GM19099 (cell line): ENCODE results near the gene TENM3.

Experiments
- POLR2A ChIP-seq: IDR thresholded peaks from 3 replicates; pipeline ENCODE4 v1.6.1; 2011; ENCODE audit warnings: low read depth; ENCODE audit not compliant: insufficient read length; ENCODE audit errors: extremely low read depth

TENM3 gene

GRCh38 chr4:182560358-182560757 lies 317.2 kb downstream of the TENM3 start:
- no peak for TF ChIP-seq POLR2A

GRCh38 chr4:182562350-182562749 lies 319.1 kb downstream of the TENM3 start:
- no peak for TF ChIP-seq POLR2A

GRCh38 chr4:182564724-182565369 lies 321.6 kb downstream of the TENM3 start:
- TF ChIP-seq POLR2A = no peak

GRCh38 chr4:182567119-182567518 lies 323.9 kb downstream of the TENM3 start:
- TF ChIP-seq POLR2A = no peak

GRCh38 chr4:182569561-182569960 lies 326.4 kb downstream of the TENM3 start:
- TF ChIP-seq POLR2A = no peak

GRCh38 chr4:182574706-182575105 lies 331.5 kb downstream of the TENM3 start:
- TF ChIP-seq POLR2A = no peak

- TF ChIP-seq POLR2A = no peak
Measured at GRCh38 chr4:182575225-182575624, 332.0 kb downstream of the TENM3 start.

- no peak for TF ChIP-seq POLR2A
Measured at GRCh38 chr4:182576601-182577289, 333.5 kb downstream of the TENM3 start.

GRCh38 chr4:182577411-182577810 lies 334.2 kb downstream of the TENM3 start:
- no peak for TF ChIP-seq POLR2A

- no peak for TF ChIP-seq POLR2A
Measured at GRCh38 chr4:182578402-182578801, 335.2 kb downstream of the TENM3 start.

GRCh38 chr4:182582245-182582644 lies 339.0 kb downstream of the TENM3 start:
- TF ChIP-seq POLR2A = no peak

- TF ChIP-seq POLR2A = no peak
Measured at GRCh38 chr4:182583703-182584415, 340.7 kb downstream of the TENM3 start.

GRCh38 chr4:182585321-182585720 lies 342.1 kb downstream of the TENM3 start:
- TF ChIP-seq POLR2A = no peak

GRCh38 chr4:182589100-182589499 lies 345.9 kb downstream of the TENM3 start:
- no peak for TF ChIP-seq POLR2A

- no peak for TF ChIP-seq POLR2A
Measured at GRCh38 chr4:182593402-182593801, 350.2 kb downstream of the TENM3 start.

GRCh38 chr4:182593864-182594263 lies 350.7 kb downstream of the TENM3 start:
- no peak for TF ChIP-seq POLR2A
